ENCODE measurements around the gene OTOA. TPM values are rescaled to one million over a fixed set of nuclear protein-coding genes. Genes with fewer than 3 reads are reported as not detected.

OTOA gene
- total RNA-seq, 1 donor from 2014 or later = 0.11 TPM

- peaks cover 5% of the 10 kb centered on the region for H3K4me1 ChIP-seq (ENCODE audit: insufficient read depth, low read length)
- H3K4me2 ChIP-seq (ENCODE audit: low read length) = peak overlapping the region; percentile 43
- Mint-ChIP-seq H3K4me1 (ENCODE audit: low read depth, unreplicated experiment) (peaks cover 6% of the 10 kb centered on the region), H3K36me3 (ENCODE audit: low read depth, unreplicated experiment) (peaks cover 11% of the 10 kb centered on the region), H3K4me3 (ENCODE audit: unreplicated experiment) (no peak overlapping the region), H3K9me3 (ENCODE audit: unreplicated experiment) (no peaks in the 10 kb centered on the region), H3K27me3 (ENCODE audit: low read depth, unreplicated experiment) (no peaks in the 10 kb centered on the region), H3K27ac (ENCODE audit: unreplicated experiment) (no peak overlapping the region)
- H2AFZ ChIP-seq (ENCODE audit: low read depth, low read length) = no peak overlapping the region
- no peak for FAIRE-seq
- TF ChIP-seq CTCF (IDR thresholded peaks at IDR 0.05; ENCODE audit: insufficient read depth, low read depth, low read length) (no peak), EZH2 (IDR thresholded peaks at IDR 0.05; ENCODE audit: insufficient read depth, low read length) (no peak)
- no peak for DNase-seq (ENCODE audit: low read depth)
- no peaks in the 10 kb centered on the region for H3K27me3 ChIP-seq (ENCODE audit: insufficient read depth, low read length)
- H3K36me3 ChIP-seq (ENCODE audit: insufficient read depth, low read length) = no peaks in the 10 kb centered on the region
- no peak overlapping the region for H3K9ac ChIP-seq (ENCODE audit: low read length)
- peaks cover 12% of the 10 kb centered on the region for H3K79me2 ChIP-seq (ENCODE audit: insufficient read depth, low read length)
- peaks cover under 1% of the 10 kb centered on the region for H4K20me1 ChIP-seq (ENCODE audit: insufficient read depth, low read length)
- H3K9me3 ChIP-seq (ENCODE audit: insufficient read depth, low read depth, low read length) = no peaks in the 10 kb centered on the region
- H3K27ac ChIP-seq (ENCODE audit: low read depth, low read length) = peak overlapping the region; percentile 7
- no peak overlapping the region for H3K4me3 ChIP-seq (ENCODE audit: insufficient read depth, low read depth, low read length)
Measured at GRCh38 chr16:21639493-21639892, 24.3 kb upstream of the OTOA start.

- Histone ChIP-seq H3K79me2 (ENCODE audit: insufficient read depth, low read length) (peaks cover 23% of the 10 kb centered on the region), H4K20me1 (ENCODE audit: insufficient read depth, low read length) (peaks cover 11% of the 10 kb centered on the region), H3K4me3 (ENCODE audit: insufficient read depth, low read depth, low read length) (no peak overlapping the region), H3K4me1 (ENCODE audit: insufficient read depth, low read length) (peaks cover 5% of the 10 kb centered on the region), H3K9ac (ENCODE audit: low read length) (no peak overlapping the region), H3K4me2 (ENCODE audit: low read length) (no peak overlapping the region), H3K9me3 (ENCODE audit: insufficient read depth, low read depth, low read length) (no peaks in the 10 kb centered on the region), H2AFZ (ENCODE audit: low read depth, low read length) (no peak overlapping the region), H3K27me3 (ENCODE audit: insufficient read depth, low read length) (no peaks in the 10 kb centered on the region), H3K36me3 (ENCODE audit: insufficient read depth, low read length) (peaks cover 1% of the 10 kb centered on the region), H3K27ac (ENCODE audit: low read depth, low read length) (no peak overlapping the region)
- H3K4me1 Mint-ChIP-seq (ENCODE audit: low read depth, unreplicated experiment) = peaks cover 16% of the 10 kb centered on the region
- FAIRE-seq = no peak
- no peak for DNase-seq (ENCODE audit: low read depth)
- no peaks in the 10 kb centered on the region for H3K9me3 Mint-ChIP-seq (ENCODE audit: unreplicated experiment)
- TF ChIP-seq EZH2 (IDR thresholded peaks at IDR 0.05; ENCODE audit: insufficient read depth, low read length) (no peak), CTCF (IDR thresholded peaks at IDR 0.05; ENCODE audit: insufficient read depth, low read depth, low read length) (no peak)
- H3K27ac Mint-ChIP-seq (ENCODE audit: unreplicated experiment) = no peak overlapping the region
- H3K27me3 Mint-ChIP-seq (ENCODE audit: low read depth, unreplicated experiment) = no peaks in the 10 kb centered on the region
- peaks cover 3% of the 10 kb centered on the region for H3K36me3 Mint-ChIP-seq (ENCODE audit: low read depth, unreplicated experiment)
- no peak overlapping the region for H3K4me3 Mint-ChIP-seq (ENCODE audit: unreplicated experiment)
Measured at GRCh38 chr16:21641916-21642315, 21.9 kb upstream of the OTOA start.

GRCh38 chr16:21642861-21643260, 20.9 kb upstream of the OTOA start:
- FAIRE-seq = no peak
- TF ChIP-seq EZH2 (IDR thresholded peaks at IDR 0.05; ENCODE audit: insufficient read depth, low read length) = no peak
- no peak for TF ChIP-seq CTCF (IDR thresholded peaks at IDR 0.05; ENCODE audit: insufficient read depth, low read depth, low read length)
- H3K36me3 ChIP-seq (ENCODE audit: insufficient read depth, low read length) = peaks cover 4% of the 10 kb centered on the region
- Mint-ChIP-seq H3K4me1 (ENCODE audit: low read depth, unreplicated experiment) (peaks cover 19% of the 10 kb centered on the region), H3K4me3 (ENCODE audit: unreplicated experiment) (no peak overlapping the region), H3K36me3 (ENCODE audit: low read depth, unreplicated experiment) (peaks cover 4% of the 10 kb centered on the region), H3K9me3 (ENCODE audit: unreplicated experiment) (no peaks in the 10 kb centered on the region), H3K27me3 (ENCODE audit: low read depth, unreplicated experiment) (no peaks in the 10 kb centered on the region), H3K27ac (ENCODE audit: unreplicated experiment) (no peak overlapping the region)
- H4K20me1 ChIP-seq (ENCODE audit: insufficient read depth, low read length) = peaks cover 18% of the 10 kb centered on the region
- no peaks in the 10 kb centered on the region for H3K9me3 ChIP-seq (ENCODE audit: insufficient read depth, low read depth, low read length)
- no peak for DNase-seq (ENCODE audit: low read depth)
- H2AFZ ChIP-seq (ENCODE audit: low read depth, low read length) = no peak overlapping the region
- H3K79me2 ChIP-seq (ENCODE audit: insufficient read depth, low read length) = peaks cover 28% of the 10 kb centered on the region
- H3K27ac ChIP-seq (ENCODE audit: low read depth, low read length) = no peak overlapping the region
- peaks cover 5% of the 10 kb centered on the region for H3K4me1 ChIP-seq (ENCODE audit: insufficient read depth, low read length)
- H3K4me2 ChIP-seq (ENCODE audit: low read length) = no peak overlapping the region
- H3K4me3 ChIP-seq (ENCODE audit: insufficient read depth, low read depth, low read length) = no peak overlapping the region
- no peak overlapping the region for H3K9ac ChIP-seq (ENCODE audit: low read length)
- H3K27me3 ChIP-seq (ENCODE audit: insufficient read depth, low read length) = no peaks in the 10 kb centered on the region

Data from astrocyte (in vitro differentiated cells and primary cell).